ENCODE measurements around the gene OGDH. TPM values are rescaled to one million over a fixed set of nuclear protein-coding genes. Genes with fewer than 3 reads are reported as not detected.
A peak's percentile ranks its signal among the peaks of the same experiment; 100 is the strongest.

OGDH gene
- total RNA-seq, 2 donors from 2014 or later = 277 to 390 TPM

- Histone ChIP-seq H3K27ac (no peak overlapping the region), H3K4me3 (no peak overlapping the region), H3K9me3 (no peaks in the 10 kb centered on the region), H3K27me3 (no peaks in the 10 kb centered on the region), H3K36me3 (no peaks in the 10 kb centered on the region), H3K4me1 (peaks cover 0 to 13% of the 10 kb centered on the region in 2 donors)
- no peak for TF ChIP-seq CTCF (IDR thresholded peaks at IDR 0.05)
- DNase-seq (ENCODE audit: low spot score) = no peak
These were observed 3.9 kb upstream of the OGDH start for GRCh38 chr7:44602576-44602910.

- Histone ChIP-seq H3K27me3 (no peaks in the 10 kb centered on the region), H3K27ac (no peak overlapping the region), H3K4me3 (no peak overlapping the region), H3K4me1 (peaks cover 0 to 20% of the 10 kb centered on the region in 2 donors), H3K36me3 (no peaks in the 10 kb centered on the region), H3K9me3 (no peaks in the 10 kb centered on the region)
- TF ChIP-seq CTCF (IDR thresholded peaks at IDR 0.05) = no peak
- no peak for DNase-seq (ENCODE audit: low spot score)
These were observed 3.2 kb upstream of the OGDH start for GRCh38 chr7:44603193-44603592.

GRCh38 chr7:44604941-44605340 lies 1.5 kb upstream of the OGDH start:
- DNase-seq (ENCODE audit: low spot score) = no peak
- Histone ChIP-seq H3K4me3 (no peak overlapping the region), H3K27ac (no peak overlapping the region), H3K4me1 (peaks cover 0 to 29% of the 10 kb centered on the region in 2 donors), H3K27me3 (no peaks in the 10 kb centered on the region), H3K36me3 (no peaks in the 10 kb centered on the region), H3K9me3 (no peaks in the 10 kb centered on the region)
- TF ChIP-seq CTCF (IDR thresholded peaks at IDR 0.05) = no peak

- no peaks in the 10 kb centered on the region for H3K9me3 ChIP-seq
- peak overlapping the region; percentile 97 to 99 for H3K27ac ChIP-seq
- H3K4me1 ChIP-seq = peaks cover 0 to 29% of the 10 kb centered on the region in 2 donors
- no peaks in the 10 kb centered on the region for H3K36me3 ChIP-seq
- no peaks in the 10 kb centered on the region for H3K27me3 ChIP-seq
- H3K4me3 ChIP-seq = peak overlapping the region; percentile 60 to 73
- DNase-seq (ENCODE audit: low spot score) = no peak
- no peak for TF ChIP-seq CTCF (IDR thresholded peaks at IDR 0.05)
These were observed 978 bp downstream of the OGDH start for GRCh38 chr7:44607141-44608068.

- TF ChIP-seq CTCF (IDR thresholded peaks at IDR 0.05) = no peak
- Histone ChIP-seq H3K27ac (no peak overlapping the region), H3K4me3 (no peak overlapping the region), H3K27me3 (no peaks in the 10 kb centered on the region), H3K36me3 (no peaks in the 10 kb centered on the region), H3K9me3 (no peaks in the 10 kb centered on the region), H3K4me1 (peaks cover 0 to 29% of the 10 kb centered on the region in 2 donors)
- DNase-seq (ENCODE audit: low spot score) = no peak
These were observed 2.7 kb downstream of the OGDH start for GRCh38 chr7:44608916-44609648.

All from right atrium auricular region (tissue), 2 donors.